ENCODE data around the gene EGFL7. TPM values are rescaled to one million over a fixed set of nuclear protein-coding genes. Genes with fewer than 3 reads are reported as not detected.

Gene EGFL7
- total RNA-seq, 1 donor from 2014 or later: 12.6 TPM

DNA sequence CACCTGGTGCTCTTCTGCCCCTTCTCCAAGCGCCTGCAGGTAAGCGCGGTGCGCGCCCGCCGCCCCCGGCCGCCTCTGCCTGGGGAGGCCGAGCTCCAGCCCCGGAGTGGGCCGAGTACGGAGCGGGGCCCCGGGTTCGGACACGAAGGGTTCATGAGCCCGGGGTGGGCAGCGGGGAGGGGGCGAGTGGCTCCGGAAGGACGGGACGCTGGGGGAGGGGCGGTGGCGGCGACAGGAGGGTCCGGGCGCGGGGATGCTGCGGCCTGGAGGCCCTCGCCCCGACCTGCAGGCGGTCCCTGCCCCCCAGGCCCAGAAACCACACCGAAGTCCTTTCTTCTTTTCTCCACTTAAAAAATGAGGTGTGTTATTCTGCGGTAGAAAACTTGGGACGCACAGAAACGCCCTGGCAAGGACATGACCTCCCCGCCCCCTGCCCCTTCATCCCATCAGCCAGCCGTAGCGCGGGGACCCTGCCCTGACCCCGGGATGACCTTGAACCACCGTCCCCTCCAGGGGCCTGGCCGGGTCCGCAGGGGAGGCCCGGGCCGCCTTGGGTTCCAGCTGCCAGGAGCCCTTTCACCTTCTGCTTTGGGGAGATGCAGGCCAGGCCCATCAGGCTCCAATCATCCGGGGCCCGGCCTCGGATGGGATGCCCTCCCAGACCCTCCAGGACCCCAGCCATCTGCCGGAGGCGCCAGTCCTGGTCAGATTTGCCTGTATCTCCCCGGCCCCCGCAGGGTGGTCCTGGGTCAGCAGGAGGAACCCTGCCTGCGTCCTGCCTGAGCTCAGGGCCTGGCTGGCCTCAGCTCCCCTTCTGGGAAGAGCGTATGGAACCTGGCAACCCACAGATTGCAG, 50.2 kb downstream of the EGFL7 start:
- DNase-seq (ENCODE audit: low spot score in 2 of 2) (no peak), FAIRE-seq (no peak)

DNA sequence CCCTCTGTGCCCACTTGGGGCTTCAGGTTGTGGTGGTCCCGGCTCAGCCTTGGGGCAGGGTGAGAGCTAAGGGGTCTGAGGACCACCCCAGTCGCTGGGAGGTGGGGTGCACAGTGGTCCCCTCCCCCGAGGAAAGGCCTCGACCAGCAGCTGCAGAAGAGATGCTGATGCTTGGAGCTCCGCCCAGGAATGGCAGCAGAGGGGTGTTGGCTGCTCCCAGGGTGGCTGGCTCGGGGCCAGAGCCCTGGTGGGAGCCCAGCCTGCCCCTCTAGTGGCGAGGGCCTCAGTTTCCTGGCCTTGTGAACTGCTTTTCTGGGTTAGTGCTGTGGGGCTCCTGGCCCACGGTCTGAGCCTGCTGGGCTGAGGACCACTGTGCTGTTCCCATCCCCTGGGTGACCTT, 50.8 kb downstream of the EGFL7 start:
- peak in 1 of 2 donors; percentile 63 for DNase-seq (ENCODE audit: low spot score in 2 of 2)
- no peak for FAIRE-seq

GRCh38 chr9:136714096-136714892, 51.6 kb downstream of the EGFL7 start:
- FAIRE-seq (no peak), DNase-seq (ENCODE audit: low spot score in 2 of 2) (no peak)

DNA sequence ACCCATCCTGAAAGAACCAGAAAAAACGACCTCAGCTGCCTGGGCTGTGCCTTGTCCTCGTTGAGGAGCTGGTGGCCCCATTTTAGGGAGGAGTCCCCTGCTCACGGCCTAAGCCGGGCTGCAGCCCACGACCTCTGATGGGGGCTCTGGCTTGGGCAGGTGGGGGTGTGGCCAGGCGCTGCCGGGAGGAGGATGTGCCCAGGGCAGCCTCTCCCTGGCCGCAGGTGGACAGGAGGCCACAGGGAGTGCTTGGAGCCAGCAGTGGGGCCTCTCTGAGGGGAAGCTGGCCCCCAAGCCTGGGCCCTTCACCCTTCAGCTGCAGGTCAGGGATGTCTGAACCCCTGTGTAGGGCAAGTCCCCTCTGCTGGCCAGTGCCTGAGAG, 52.2 kb downstream of the EGFL7 start:
- DNase-seq (ENCODE audit: low spot score in 2 of 2) (no peak), FAIRE-seq (no peak)

- DNase-seq (ENCODE audit: low spot score in 2 of 2) (no peak), FAIRE-seq (no peak)
Observed at GRCh38 chr9:136717399-136717798, 54.7 kb downstream of the EGFL7 start.

DNA sequence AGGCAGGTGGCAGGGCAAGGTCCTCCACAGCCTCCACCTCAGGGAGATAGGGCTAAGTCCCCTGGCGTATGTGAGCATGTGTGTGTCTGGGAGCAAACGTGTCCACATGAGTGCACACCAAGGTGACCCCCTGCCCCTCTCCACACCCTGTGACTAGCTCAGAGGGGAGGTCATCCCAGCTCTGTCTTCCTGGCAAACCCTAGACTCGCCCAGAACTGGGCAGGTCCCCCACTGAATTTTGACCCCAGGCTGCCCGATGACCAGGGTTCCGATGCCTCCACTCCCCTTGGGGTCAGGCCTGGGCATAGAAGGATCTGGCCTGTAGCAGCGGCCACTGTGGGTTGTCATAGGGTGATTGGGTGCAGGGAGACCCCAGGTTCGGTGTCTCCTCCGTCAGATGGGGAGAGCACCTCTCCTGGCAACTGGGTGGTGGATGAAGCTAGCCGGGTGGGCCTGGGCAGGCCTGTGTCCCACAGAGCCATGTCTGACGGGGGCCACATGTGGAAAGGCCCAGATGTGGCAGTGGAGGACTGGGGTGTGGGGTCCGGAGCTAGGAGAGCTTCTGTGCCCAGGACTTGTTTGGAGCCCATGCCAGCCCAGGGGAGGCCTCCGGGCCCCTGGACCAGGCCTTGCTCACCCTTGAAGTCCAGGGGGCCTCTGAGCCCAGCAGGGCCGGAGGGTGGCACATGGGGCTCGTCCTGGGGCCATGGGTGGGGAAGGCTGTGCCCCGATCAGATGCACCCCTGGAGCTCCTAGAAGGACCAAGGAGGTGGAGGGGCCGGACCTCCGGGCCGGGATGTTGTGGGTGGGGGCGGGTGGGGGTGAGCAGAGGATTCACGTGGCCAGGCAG, 55.9 kb downstream of the EGFL7 start:
- DNase-seq (ENCODE audit: low spot score in 2 of 2): no peak
- no peak for FAIRE-seq

DNA sequence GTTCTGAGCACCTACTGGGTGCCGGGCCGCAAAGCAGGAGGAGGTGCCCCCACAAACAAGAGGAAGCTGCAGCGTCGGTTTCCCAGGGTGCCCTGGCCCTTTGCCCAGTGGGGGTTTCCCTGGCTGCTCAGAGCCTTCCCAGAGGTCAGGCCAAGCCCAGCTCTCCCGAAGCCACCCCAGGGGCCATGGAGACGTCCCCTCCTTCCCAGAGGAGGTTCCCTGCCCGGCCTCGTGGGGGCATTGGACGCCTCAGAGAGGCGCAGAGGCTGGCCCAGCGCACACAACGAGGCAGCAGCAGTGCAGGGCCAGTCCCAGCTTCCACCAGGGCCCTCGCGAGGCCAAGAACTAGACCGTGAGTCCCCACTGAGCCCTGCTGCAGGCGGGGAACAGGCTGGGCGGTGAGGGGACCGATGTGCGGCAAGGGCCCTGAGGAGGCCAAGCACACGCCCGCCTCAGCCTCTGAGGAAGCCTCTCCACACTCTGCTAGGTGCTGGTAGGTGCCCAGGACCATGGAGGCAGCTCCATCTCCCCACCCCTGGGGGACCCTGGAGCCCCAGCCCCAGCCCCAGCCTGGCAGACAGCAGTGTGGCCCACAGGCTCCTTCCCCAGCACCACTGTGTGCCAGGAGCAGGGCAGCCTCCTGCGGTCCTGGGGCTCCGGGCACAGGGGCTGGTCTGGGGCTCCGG, 56.6 kb downstream of the EGFL7 start:
- FAIRE-seq (no peak), DNase-seq (ENCODE audit: low spot score in 2 of 2) (peak in 1 of 2 donors; percentile 36)

DNA sequence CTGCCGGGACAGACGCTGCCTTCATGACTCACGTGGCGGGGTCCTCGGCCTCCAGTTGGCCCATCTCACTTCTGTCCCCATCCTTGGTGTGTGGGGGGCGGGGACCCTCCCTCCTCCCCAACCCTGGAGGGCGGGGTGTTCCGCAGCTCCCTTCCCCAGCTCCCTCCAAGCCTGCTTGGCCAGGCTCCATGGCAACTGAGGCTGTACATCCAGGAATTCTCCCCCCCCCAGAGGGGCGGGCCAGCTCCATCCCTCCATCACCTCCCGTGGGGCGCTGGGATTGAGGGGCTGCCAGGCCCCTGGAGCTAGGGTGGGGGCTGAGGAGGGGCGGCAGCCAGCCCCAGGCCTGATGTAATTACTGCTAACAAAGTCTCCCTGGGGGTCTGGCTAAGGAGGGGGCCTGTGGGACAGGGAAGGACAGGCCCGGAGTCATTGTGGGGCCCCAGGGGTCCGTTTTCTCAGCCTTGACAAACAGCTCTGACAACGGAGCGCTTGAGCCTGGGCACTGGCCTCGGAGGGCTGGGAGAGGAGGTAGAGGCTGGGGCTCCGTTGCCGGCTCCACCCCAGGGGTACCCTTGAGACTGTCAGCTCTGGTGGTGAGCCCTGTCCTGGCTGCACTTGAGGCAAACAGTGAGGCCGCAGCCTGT, 57.7 kb downstream of the EGFL7 start:
- FAIRE-seq: no peak
- peak in 1 of 2 donors; percentile 54 for DNase-seq (ENCODE audit: low spot score in 2 of 2)

DNA sequence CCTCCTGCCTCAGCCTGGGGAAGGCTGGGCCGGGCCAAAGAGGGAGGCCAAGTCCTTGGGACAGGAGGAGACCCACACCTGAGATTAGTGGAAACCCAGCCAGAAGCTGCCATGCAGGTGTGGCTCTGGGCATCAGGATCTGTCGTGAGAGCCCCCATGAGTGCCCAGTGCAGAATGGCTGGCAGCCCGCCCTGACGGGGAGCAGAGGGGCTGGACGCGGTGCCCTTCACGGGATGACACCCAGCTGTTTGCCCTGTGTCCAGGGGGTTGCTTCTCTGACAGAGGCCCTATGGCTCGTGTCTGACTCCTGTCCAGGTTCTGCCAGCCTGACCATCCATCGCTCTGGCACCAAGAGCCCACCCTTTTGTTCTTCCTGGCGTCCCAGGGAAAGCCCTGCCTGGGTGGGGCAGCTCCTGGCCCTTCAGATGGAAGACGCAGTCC, 58.2 kb downstream of the EGFL7 start:
- DNase-seq (ENCODE audit: low spot score in 2 of 2) (peak in 1 of 2 donors; percentile 49), FAIRE-seq (no peak)

DNA sequence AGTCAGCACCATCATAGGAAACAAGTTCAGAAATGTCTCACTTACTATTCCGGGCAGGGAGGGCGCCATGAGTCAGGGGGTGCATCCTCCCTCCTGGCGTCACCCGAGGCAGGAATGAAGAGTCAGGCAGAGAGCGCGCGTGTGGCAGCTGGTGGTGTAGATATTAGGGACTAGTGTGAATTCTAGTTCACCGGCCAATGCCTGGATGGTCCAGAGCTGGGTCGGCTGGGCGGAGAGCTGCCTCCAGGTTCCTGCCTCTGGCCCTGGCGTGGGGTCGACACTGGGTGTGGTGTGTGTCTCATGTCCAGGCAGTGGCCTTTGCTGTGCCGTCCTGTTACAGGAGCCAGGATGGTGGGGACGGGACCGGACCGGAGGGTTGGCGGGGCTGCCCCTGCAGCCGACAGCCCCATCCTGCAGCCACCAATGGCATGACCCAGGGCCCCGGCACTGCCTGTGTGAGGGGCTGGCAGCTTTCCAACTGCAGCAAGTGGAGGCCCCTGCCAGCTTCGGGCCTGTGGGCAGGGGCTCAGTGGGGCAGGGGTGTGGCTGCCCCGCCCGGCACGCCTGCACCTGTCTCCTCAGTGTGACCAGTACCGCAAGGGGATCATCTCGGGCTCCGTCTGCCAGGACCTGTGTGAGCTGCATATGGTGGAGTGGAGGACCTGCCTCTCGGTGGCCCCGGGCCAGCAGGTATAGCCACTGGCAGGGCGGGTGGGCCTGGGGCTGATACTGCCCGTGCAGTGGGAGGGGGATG, 58.8 kb downstream of the EGFL7 start:
- FAIRE-seq (no peak), DNase-seq (ENCODE audit: low spot score in 2 of 2) (peak in 1 of 2 donors; percentile 44)

Small RNAs within 50 kb of the gene (small RNA-seq; reads per million reads assigned to genes)
- gene MIR126: 667 reads per million, percentile 99 among the genes with 10 or more reads in this experiment

Other genes with a start within 250 kb of the EGFL7 start
- gene INPP5E, start 223.1 kb upstream of the EGFL7 start, total RNA-seq: 10.2 TPM
- gene SEC16A, start 179.9 kb upstream of the EGFL7 start, total RNA-seq: 9.0 TPM
- 15.9 TPM for gene NOTCH1, start 116.9 kb upstream of the EGFL7 start, total RNA-seq
- 1.2 TPM for gene AGPAT2, start 24.5 kb downstream of the EGFL7 start, total RNA-seq
- gene DIPK1B, start 49.7 kb downstream of the EGFL7 start, total RNA-seq: 26.9 TPM
- not detected for gene LCN10, start 80.0 kb downstream of the EGFL7 start, total RNA-seq
- gene LCN6, start 85.6 kb downstream of the EGFL7 start, total RNA-seq: not detected
- not detected for gene LCN8, start 95.3 kb downstream of the EGFL7 start, total RNA-seq
- not detected for gene LCN15, start 101.6 kb downstream of the EGFL7 start, total RNA-seq
- 17.1 TPM for gene TMEM141, start 128.4 kb downstream of the EGFL7 start, total RNA-seq
- 2.0 TPM for gene CCDC183, start 133.4 kb downstream of the EGFL7 start, total RNA-seq
- 35.1 TPM for gene RABL6, start 145.0 kb downstream of the EGFL7 start, total RNA-seq
- 0.82 TPM for gene AJM1, start 179.6 kb downstream of the EGFL7 start, total RNA-seq
- gene PHPT1, start 186.5 kb downstream of the EGFL7 start, total RNA-seq: 143 TPM
- gene MAMDC4, start 189.4 kb downstream of the EGFL7 start, total RNA-seq: 4.1 TPM
- gene EDF1, start 203.4 kb downstream of the EGFL7 start, total RNA-seq: 140 TPM
- gene TRAF2, start 223.6 kb downstream of the EGFL7 start, total RNA-seq: 7.3 TPM